PC-3 (cell line): ENCODE data around the gene FUT1. TPM values are rescaled to one million over a fixed set of nuclear protein-coding genes. Genes with fewer than 3 reads are reported as not detected.
"Not testable (repeated sequence)": the region's sequence is repeated elsewhere in the genome, so short reads cannot be mapped to it uniquely, and the experiment has no call there.

Experiments used
- ATAC-seq: fragments of 200-7000 bp; cut with Tn5 transposase; 2 replicates; pipeline ENCODE4 v1.9.1; 2020; ENCODE audit warnings: mild to moderate bottlenecking, moderate library complexity
- BruUV-seq: library from RNA; stranded (reverse); fragments of 400-500 nt; replicated peaks from 2 replicates; lab custom pipeline; 2021; lab: Mats Ljungman, UMichigan
- CTCF ChIA-PET: fragments of 300-600 bp; sonication (Branson Sonifier 250); formaldehyde crosslinking; loops from one replicate; lab custom pipeline; 2022; ENCODE audit warnings: antibody characterized with exemption; lab: Charles Lee
- POLR2A ChIA-PET: fragments of 300-600 bp; sonication (Branson Sonifier 250); formaldehyde crosslinking; loops from one replicate; lab custom pipeline; 2022; ENCODE audit warnings: antibody characterized with exemption; ENCODE audit not compliant: unreplicated experiment; lab: Charles Lee
- DNase-seq: peaks from one replicate; pipeline ENCODE4 v3.0.0-alpha.2; 2015
- H2AFZ ChIP-seq: fragments of 300-600 bp; sonication (generic); 2 replicates; pipeline ENCODE4 v1.6.0; 2016; ENCODE audit warnings: antibody characterized with exemption, low read length
- H3F3A ChIP-seq: fragments of 300-600 bp; sonication (generic); one replicate; pipeline ENCODE4 v1.6.0; 2017; ENCODE audit warnings: antibody characterized with exemption, low read length, control low read depth, mild to moderate bottlenecking; ENCODE audit not compliant: unreplicated experiment
- H3K27ac ChIP-seq: fragments of 300-600 bp; sonication (generic); 2 replicates; pipeline ENCODE4 v1.5.1; 2016; ENCODE audit warnings: mild to moderate bottlenecking, low read length
- H3K27me3 ChIP-seq: fragments of 300-600 bp; sonication (generic); 2 replicates; pipeline ENCODE4 v1.6.1; 2016; ENCODE audit warnings: low read length, mixed read lengths
- H3K36me3 ChIP-seq: fragments of 300-600 bp; sonication (generic); 2 replicates; pipeline ENCODE4 v1.6.1; 2016; ENCODE audit warnings: low read depth, mixed run types, low read length, mixed read lengths
- H3K4me1 ChIP-seq: fragments of 300-600 bp; sonication (generic); 2 replicates; pipeline ENCODE4 v1.5.1; 2016; ENCODE audit warnings: low read length; ENCODE audit not compliant: insufficient read depth
- H3K4me2 ChIP-seq: fragments of 300-600 bp; sonication (generic); 2 replicates; pipeline ENCODE4 v1.6.0; 2016; ENCODE audit warnings: low read length
- H3K4me3 ChIP-seq: fragments of 300-600 bp; sonication (generic); 2 replicates; pipeline ENCODE4 v1.5.1; 2016; ENCODE audit warnings: mild to moderate bottlenecking, low read length, mixed read lengths
- H3K79me2 ChIP-seq: fragments of 300-600 bp; sonication (generic); 2 replicates; pipeline ENCODE4 v1.6.1; 2017; ENCODE audit warnings: low read length, mixed read lengths
- H3K9ac ChIP-seq: fragments of 300-600 bp; sonication (generic); 2 replicates; pipeline ENCODE4 v1.6.0; 2016; ENCODE audit warnings: mild to moderate bottlenecking, low read length
- H3K9me2 ChIP-seq: fragments of 300-600 bp; sonication (generic); replicated peaks from 2 replicates; pipeline ENCODE4 v1.6.1; 2016; ENCODE audit warnings: mixed run types, low read length, mixed read lengths
- H3K9me3 ChIP-seq: fragments of 300-600 bp; sonication (generic); 2 replicates; pipeline ENCODE4 v1.6.1; 2016; ENCODE audit warnings: low read length, mixed read lengths
- H4K20me1 ChIP-seq: fragments of 300-600 bp; sonication (generic); 2 replicates; pipeline ENCODE4 v1.6.1; 2016; ENCODE audit warnings: low read length, mixed read lengths
- EZH2 ChIP-seq: fragments of 300-600 bp; sonication (generic); IDR thresholded peaks from one replicate; pipeline ENCODE4 v1.6.1; 2017; ENCODE audit warnings: antibody characterized with exemption, mild to moderate bottlenecking, low read length; ENCODE audit not compliant: unreplicated experiment
- EZH2phosphoT487 ChIP-seq: fragments of 300-600 bp; sonication (generic); IDR thresholded peaks from 2 replicates; pipeline ENCODE4 v1.6.1; 2018; ENCODE audit warnings: mild to moderate bottlenecking, antibody characterized with exemption, low read length, borderline replicate concordance
- intact Hi-C: fragments of 100-400 bp; cut with micrococcal nuclease; formaldehyde crosslinking; loops from 2 replicates; pipeline ENCODE4 v1.9.0; 2023
- total RNA-seq: library from RNA; depleted of rRNA; stranded (reverse); fragments of >200 nt; gene quantifications from 2 replicates; pipeline ENCODE4 v1.2.3, GENCODE V29; 2014
- TF ChIP-seq, protein P1 (sequence below): fragments of 300-600 bp; sonication (generic); conservative IDR thresholded peaks from 2 replicates; pipeline ENCODE4 v1.5.1; 2017; ENCODE audit warnings: antibody characterized with exemption, low read depth, mild to moderate bottlenecking, low read length

The FUT1 gene
- total RNA-seq, 1 experiment from 2014 or later: 4.6 TPM

DNA sequence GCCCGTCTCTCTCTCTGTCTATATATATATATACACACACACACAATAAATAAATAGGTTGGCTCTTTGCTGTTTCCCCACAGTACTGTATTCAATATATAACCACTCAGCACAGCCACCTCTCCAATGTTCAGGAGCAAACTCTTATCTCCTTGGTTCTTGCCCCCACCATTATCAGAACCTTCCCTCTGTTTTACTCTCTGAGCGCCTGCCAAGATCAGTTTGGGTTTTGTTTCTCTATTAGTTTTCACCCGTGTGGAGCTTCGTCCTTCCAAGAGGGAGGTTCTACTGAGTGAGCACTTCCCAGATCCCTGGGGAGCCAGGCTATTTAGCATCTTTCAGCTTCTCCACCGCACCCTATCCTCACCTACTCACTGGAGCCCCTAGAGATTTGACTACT, 13.4 kb upstream of the FUT1 start:
- CTCF ChIA-PET, H3K79me2 ChIP-seq, H3K27me3 ChIP-seq, H3K4me2 ChIP-seq, POLR2A ChIA-PET, BruUV-seq, H3K4me1 ChIP-seq, H3K27ac ChIP-seq, H3K9me2 ChIP-seq, H2AFZ ChIP-seq, H3K9ac ChIP-seq, H3K36me3 ChIP-seq, DNase-seq, H4K20me1 ChIP-seq, ATAC-seq, H3K4me3 ChIP-seq, H3F3A ChIP-seq, intact Hi-C loops, H3K9me3 ChIP-seq: not testable (repeated sequence)

DNA sequence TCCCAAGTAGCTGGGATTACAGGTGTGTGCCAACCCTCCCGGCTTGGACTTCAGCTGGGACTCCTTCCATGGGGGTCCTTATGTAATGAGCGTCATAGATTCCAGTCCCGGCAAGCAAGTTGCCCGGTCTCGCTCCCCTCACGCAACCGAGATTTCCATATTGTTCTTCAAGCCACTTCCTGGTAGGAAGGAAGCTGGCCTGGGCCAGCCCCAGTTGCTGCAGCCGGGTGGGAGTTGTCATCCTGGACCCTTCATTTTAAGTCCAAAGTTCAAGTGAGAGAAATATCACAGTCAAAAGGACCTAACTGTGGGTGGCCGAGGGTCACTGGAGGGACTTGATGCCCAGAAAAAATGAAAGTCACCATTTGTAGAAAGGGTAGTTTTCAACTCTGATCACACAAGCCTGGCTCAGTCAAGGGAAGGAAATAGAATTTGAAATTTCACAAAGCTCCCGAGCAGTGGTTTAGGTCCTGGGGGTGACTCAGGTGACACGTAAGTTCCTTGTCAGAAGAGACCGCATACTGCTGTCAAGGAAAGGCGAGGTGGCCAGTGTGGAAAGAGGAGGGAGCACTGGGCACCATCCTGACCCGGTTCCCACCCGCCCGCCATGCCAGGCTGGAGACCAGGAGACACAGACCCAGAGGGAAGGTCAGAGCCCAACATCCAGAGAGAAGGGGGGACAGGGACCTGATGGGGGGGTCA, 8.2 kb upstream of the FUT1 start:
- CTCF ChIA-PET: no interaction called here
- ATAC-seq (peak; percentile 62; the same call in 1 of the 2 replicates), DNase-seq (peak; percentile 61)
- Histone ChIP-seq H2AFZ (peak overlapping the region; percentile 74), H3K9me2 (no peaks in the 10 kb centered on the region), H3K27ac (peak overlapping the region; percentile 62), H3K4me2 (peak overlapping the region; percentile 46), H3K4me3 (no peak overlapping the region), H3K4me1 (peaks cover 5% of the 10 kb centered on the region), H3F3A (no peaks in the 10 kb centered on the region), H3K79me2 (no peaks in the 10 kb centered on the region), H4K20me1 (no peaks in the 10 kb centered on the region), H3K9ac (no peak overlapping the region), H3K9me3 (no peaks in the 10 kb centered on the region), H3K27me3 (no peaks in the 10 kb centered on the region), H3K36me3 (no peaks in the 10 kb centered on the region)
- POLR2A ChIA-PET: no interaction called here
- intact Hi-C loops: no loop called here
- TF ChIP-seq EZH2phosphoT487 (no peak), EZH2 (no peak)
- TF ChIP-seq, protein P1, sequence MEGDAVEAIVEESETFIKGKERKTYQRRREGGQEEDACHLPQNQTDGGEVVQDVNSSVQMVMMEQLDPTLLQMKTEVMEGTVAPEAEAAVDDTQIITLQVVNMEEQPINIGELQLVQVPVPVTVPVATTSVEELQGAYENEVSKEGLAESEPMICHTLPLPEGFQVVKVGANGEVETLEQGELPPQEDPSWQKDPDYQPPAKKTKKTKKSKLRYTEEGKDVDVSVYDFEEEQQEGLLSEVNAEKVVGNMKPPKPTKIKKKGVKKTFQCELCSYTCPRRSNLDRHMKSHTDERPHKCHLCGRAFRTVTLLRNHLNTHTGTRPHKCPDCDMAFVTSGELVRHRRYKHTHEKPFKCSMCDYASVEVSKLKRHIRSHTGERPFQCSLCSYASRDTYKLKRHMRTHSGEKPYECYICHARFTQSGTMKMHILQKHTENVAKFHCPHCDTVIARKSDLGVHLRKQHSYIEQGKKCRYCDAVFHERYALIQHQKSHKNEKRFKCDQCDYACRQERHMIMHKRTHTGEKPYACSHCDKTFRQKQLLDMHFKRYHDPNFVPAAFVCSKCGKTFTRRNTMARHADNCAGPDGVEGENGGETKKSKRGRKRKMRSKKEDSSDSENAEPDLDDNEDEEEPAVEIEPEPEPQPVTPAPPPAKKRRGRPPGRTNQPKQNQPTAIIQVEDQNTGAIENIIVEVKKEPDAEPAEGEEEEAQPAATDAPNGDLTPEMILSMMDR: no peak
- BruUV-seq: no TSS peak

DNA sequence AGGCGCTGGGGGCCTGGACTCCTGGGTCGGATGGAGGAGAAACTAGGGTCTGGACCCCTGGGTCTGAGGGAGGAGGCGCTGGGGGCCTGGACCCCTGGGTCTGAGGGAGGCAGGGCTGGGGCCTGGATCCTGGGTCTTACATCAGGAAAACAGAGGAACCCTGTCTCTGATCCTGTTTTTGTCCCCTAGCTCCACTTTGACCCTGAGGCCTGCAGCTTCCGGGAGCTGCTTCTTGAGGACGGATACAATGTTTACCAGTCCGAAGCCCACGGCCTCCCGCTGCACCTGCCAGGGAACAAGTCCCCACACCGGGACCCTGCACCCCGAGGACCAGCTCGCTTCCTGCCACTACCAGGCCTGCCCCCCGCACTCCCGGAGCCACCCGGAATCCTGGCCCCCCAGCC, 5.3 kb upstream of the FUT1 start:
- no peaks in the 10 kb centered on the region for H3K36me3 ChIP-seq
- DNase-seq (no peak), ATAC-seq (no peak)
- no peak overlapping the region for H3K9ac ChIP-seq
- no peaks in the 10 kb centered on the region for H3K9me2 ChIP-seq
- no peaks in the 10 kb centered on the region for H3K27me3 ChIP-seq
- peaks cover 10% of the 10 kb centered on the region for H3K4me1 ChIP-seq
- no peak overlapping the region for H2AFZ ChIP-seq
- intact Hi-C loops: no loop called here
- H3K79me2 ChIP-seq: no peaks in the 10 kb centered on the region
- ChIA-PET CTCF (no interaction called here), POLR2A (no interaction called here)
- no peaks in the 10 kb centered on the region for H3K9me3 ChIP-seq
- no peak for TF ChIP-seq EZH2phosphoT487
- no peak overlapping the region for H3K27ac ChIP-seq
- no peak overlapping the region for H3K4me3 ChIP-seq
- H3K4me2 ChIP-seq: no peak overlapping the region
- H4K20me1 ChIP-seq: no peaks in the 10 kb centered on the region
- no peaks in the 10 kb centered on the region for H3F3A ChIP-seq
- no TSS peak for BruUV-seq
